ENCODE results near the gene LMNA. TPM values are rescaled to one million over a fixed set of nuclear protein-coding genes. Genes with fewer than 3 reads are reported as not detected.

LMNA gene
- polyA plus RNA-seq, 3 donors: 16.5 to 45.5 (median 24.7) TPM

- Mint-ChIP-seq H3K9me3 (peaks cover 0 to 5% (median 0%) of the 10 kb centered on the region in 7 donors), H3K36me3 (peaks cover 22 to 24% of the 10 kb centered on the region in 2 donors), H3K4me3 (no peak overlapping the region), H3K27ac (peak overlapping the region; percentile 91 to 99 (median 95)), H3K4me1 (peaks cover 91% of the 10 kb centered on the region), H3K27me3 (ENCODE audit: low read depth in 3 of 3) (peaks cover 0 to 3% (median 0%) of the 10 kb centered on the region in 3 donors)
- Histone ChIP-seq H3K4me3 (replicated peaks in 1 of 3; ENCODE audit: low read depth in 2 of 3, low read length in 3 of 3) (peak overlapping the region in 1 of 3 experiments; percentile 2), H3K4me2 (replicated peaks; ENCODE audit: extremely low read depth, low read length, poor library complexity, severe bottlenecking) (no peak overlapping the region), H3K79me2 (ENCODE audit: insufficient read depth, low read length) (peaks cover 49% of the 10 kb centered on the region), H3K27ac (ENCODE audit: low read depth in 1 of 2, low read length in 2 of 2) (peak overlapping the region; percentile 94 to 98), H3K27me3 (ENCODE audit: control insufficient read depth in 2 of 2, insufficient read depth in 2 of 2, low read length in 2 of 2) (no peaks in the 10 kb centered on the region), H4K20me1 (ENCODE audit: insufficient read depth, low read length) (peaks cover 6% of the 10 kb centered on the region), H3K36me3 (replicated peaks in 1 of 2; ENCODE audit: control insufficient read depth in 1 of 2, insufficient read depth in 2 of 2, low read length in 2 of 2) (peaks cover 8 to 14% of the 10 kb centered on the region in 2 donors), H2AFZ (ENCODE audit: insufficient read depth, low read depth, low read length, poor library complexity, severe bottlenecking) (no peak overlapping the region), H3K9ac (ENCODE audit: insufficient read depth, low read length, poor library complexity, severe bottlenecking) (no peak overlapping the region), H3K4me1 (ENCODE audit: control insufficient read depth in 1 of 2, insufficient read depth in 2 of 2, low read length in 2 of 2) (peaks cover 88 to 94% of the 10 kb centered on the region in 2 donors), H3K9me3 (replicated peaks in 1 of 2; ENCODE audit: control insufficient read depth in 1 of 2, insufficient read depth in 1 of 2, low read length in 2 of 2) (no peaks in the 10 kb centered on the region)
- no peak for TF ChIP-seq CTCF (IDR thresholded peaks at IDR 0.05)
- 100% methylated on average over 3 of the region's 5 CpGs for WGBS (ENCODE audit: insufficient coverage)
- DNase-seq: no peak
- intact Hi-C loops (cut with micrococcal nuclease): no loop called here
These were observed 38.1 kb downstream of the LMNA start for GRCh38 chr1:156152628-156153027.

GRCh38 chr1:156153362-156153761 lies 38.9 kb downstream of the LMNA start, which contains the start of gene SEMA4A:
Gene SEMA4A (plus strand): TSS chr1:156153585. CDS start chr1:156154579, 994 bp downstream.
- 94% methylated on average over 5 of the region's 10 CpGs for WGBS (ENCODE audit: insufficient coverage)
- H3K36me3 ChIP-seq (replicated peaks in 1 of 2; ENCODE audit: control insufficient read depth in 1 of 2, insufficient read depth in 2 of 2, low read length in 2 of 2): peaks cover 15 to 22% of the 10 kb centered on the region in 2 donors
- TF ChIP-seq CTCF (IDR thresholded peaks at IDR 0.05): no peak
- H4K20me1 ChIP-seq (ENCODE audit: insufficient read depth, low read length): peaks cover 6% of the 10 kb centered on the region
- peak within 1 kb of the TSS; percentile 92 for H3K9ac ChIP-seq (ENCODE audit: insufficient read depth, low read length, poor library complexity, severe bottlenecking)
- DNase-seq: no peak
- peaks cover 86% of the 10 kb centered on the region for H3K4me1 Mint-ChIP-seq
- no peaks in the 10 kb centered on the region for H3K27me3 ChIP-seq (ENCODE audit: control insufficient read depth in 2 of 2, insufficient read depth in 2 of 2, low read length in 2 of 2)
- intact Hi-C loops (cut with micrococcal nuclease): no loop called here
- peak within 1 kb of the TSS; percentile 97 to 99 (median 99) for H3K27ac Mint-ChIP-seq
- peaks cover 80 to 86% of the 10 kb centered on the region in 2 donors for H3K4me1 ChIP-seq (ENCODE audit: control insufficient read depth in 1 of 2, insufficient read depth in 2 of 2, low read length in 2 of 2)
- peaks cover 29 to 31% of the 10 kb centered on the region in 2 donors for H3K36me3 Mint-ChIP-seq
- H3K4me2 ChIP-seq (replicated peaks; ENCODE audit: extremely low read depth, low read length, poor library complexity, severe bottlenecking): peak within 1 kb of the TSS; percentile 92
- H2AFZ ChIP-seq (ENCODE audit: insufficient read depth, low read depth, low read length, poor library complexity, severe bottlenecking): peak within 1 kb of the TSS; percentile 60
- H3K27me3 Mint-ChIP-seq (ENCODE audit: low read depth in 3 of 3): peaks cover 0 to 3% (median 0%) of the 10 kb centered on the region in 3 donors
- H3K4me3 Mint-ChIP-seq: peak within 1 kb of the TSS; percentile 97 to 99
- peaks cover 55% of the 10 kb centered on the region for H3K79me2 ChIP-seq (ENCODE audit: insufficient read depth, low read length)
- peak within 1 kb of the TSS; percentile 94 to 98 for H3K27ac ChIP-seq (ENCODE audit: low read depth in 1 of 2, low read length in 2 of 2)
- H3K9me3 Mint-ChIP-seq: peaks cover 0 to 5% (median 0%) of the 10 kb centered on the region in 7 donors
- no peaks in the 10 kb centered on the region for H3K9me3 ChIP-seq (replicated peaks in 1 of 2; ENCODE audit: control insufficient read depth in 1 of 2, insufficient read depth in 1 of 2, low read length in 2 of 2)
- H3K4me3 ChIP-seq (replicated peaks in 1 of 3; ENCODE audit: low read depth in 2 of 3, low read length in 3 of 3): peak within 1 kb of the TSS; percentile 62 to 90 (median 85)

All from CD14-positive monocyte (primary cell).